ENCODE measurements around the gene ADGRD1. TPM values are rescaled to one million over a fixed set of nuclear protein-coding genes. Genes with fewer than 3 reads are reported as not detected.

Gene ADGRD1
- total and polyA plus RNA-seq, 4 donors: 2.1 to 97.6 (median 31.0) TPM

- DNase-seq (no peak), ATAC-seq (ENCODE audit: low FRiP score) (no peak)
- Histone ChIP-seq H3K27me3 (ENCODE audit: control insufficient read depth in 1 of 2, insufficient read depth in 2 of 2, low read length in 1 of 2) (no peaks in the 10 kb centered on the region), H3K36me3 (ENCODE audit: control insufficient read depth in 1 of 2, insufficient read depth in 2 of 2, low read length in 1 of 2) (no peaks in the 10 kb centered on the region), H3K4me3 (ENCODE audit: low read length in 2 of 2) (no peak overlapping the region), H3K27ac (ENCODE audit: low read depth in 1 of 2, low read length in 2 of 2) (no peak overlapping the region), H3K4me1 (ENCODE audit: control insufficient read depth in 1 of 2, insufficient read depth in 2 of 2, low read length in 2 of 2) (no peaks in the 10 kb centered on the region), H3K9me3 (ENCODE audit: control insufficient read depth, low read length) (no peaks in the 10 kb centered on the region)
- intact Hi-C loops (cut with DNase I): loop anchor here in 1 of 2 donors (10.0 kb wide), 1 partner anchor 903 kb away; no protein-coding TSS in a partner anchor
- WGBS, 2 donors: 89 to 91% methylated on average over 13 of the region's 13 CpGs
These were observed 148.2 kb downstream of the ADGRD1 start for GRCh38 chr12:131101703-131102492.

- Histone ChIP-seq H3K9me3 (ENCODE audit: control insufficient read depth, low read length) (no peaks in the 10 kb centered on the region), H3K4me3 (ENCODE audit: low read length in 2 of 2) (no peak overlapping the region), H3K36me3 (ENCODE audit: control insufficient read depth in 1 of 2, insufficient read depth in 2 of 2, low read length in 1 of 2) (no peaks in the 10 kb centered on the region), H3K27me3 (ENCODE audit: control insufficient read depth in 1 of 2, insufficient read depth in 2 of 2, low read length in 1 of 2) (no peaks in the 10 kb centered on the region), H3K27ac (ENCODE audit: low read depth in 1 of 2, low read length in 2 of 2) (no peak overlapping the region), H3K4me1 (ENCODE audit: control insufficient read depth in 1 of 2, insufficient read depth in 2 of 2, low read length in 2 of 2) (no peaks in the 10 kb centered on the region)
- ATAC-seq (ENCODE audit: low FRiP score) (no peak), DNase-seq (peak in 1 of 2 donors; percentile 64)
- WGBS, 2 donors: 89 to 91% methylated on average over 10 of the region's 10 CpGs
- intact Hi-C loops (cut with DNase I): loop anchor here in 1 of 2 donors (10.0 kb wide), 1 partner anchor 902 kb away; no protein-coding TSS in a partner anchor
These were observed 148.8 kb downstream of the ADGRD1 start for GRCh38 chr12:131102493-131102931.

- intact Hi-C loops (cut with DNase I): loop anchor here in 1 of 2 donors (10.0 kb wide), 1 partner anchor 902 kb away; no protein-coding TSS in a partner anchor
- WGBS, 2 donors: 91 to 92% methylated on average over 19 of the region's 19 CpGs
- no peak overlapping the region for H3K4me3 ChIP-seq (ENCODE audit: low read length in 2 of 2)
- no peaks in the 10 kb centered on the region for H3K36me3 ChIP-seq (ENCODE audit: control insufficient read depth in 1 of 2, insufficient read depth in 2 of 2, low read length in 1 of 2)
- no peaks in the 10 kb centered on the region for H3K9me3 ChIP-seq (ENCODE audit: control insufficient read depth, low read length)
- no peak overlapping the region for H3K27ac ChIP-seq (ENCODE audit: low read depth in 1 of 2, low read length in 2 of 2)
- DNase-seq (peak in 1 of 2 donors; percentile 62), ATAC-seq (ENCODE audit: low FRiP score) (no peak)
- no peaks in the 10 kb centered on the region for H3K4me1 ChIP-seq (ENCODE audit: control insufficient read depth in 1 of 2, insufficient read depth in 2 of 2, low read length in 2 of 2)
- H3K27me3 ChIP-seq (ENCODE audit: control insufficient read depth in 1 of 2, insufficient read depth in 2 of 2, low read length in 1 of 2): no peaks in the 10 kb centered on the region
These were observed 149.4 kb downstream of the ADGRD1 start for GRCh38 chr12:131102991-131103668.

- DNase-seq (peak in 1 of 2 donors; percentile 73), ATAC-seq (ENCODE audit: low FRiP score) (peak; percentile 16)
- Histone ChIP-seq H3K27me3 (ENCODE audit: control insufficient read depth in 1 of 2, insufficient read depth in 2 of 2, low read length in 1 of 2) (no peaks in the 10 kb centered on the region), H3K9me3 (ENCODE audit: control insufficient read depth, low read length) (no peaks in the 10 kb centered on the region), H3K4me3 (ENCODE audit: low read length in 2 of 2) (no peak overlapping the region), H3K36me3 (ENCODE audit: control insufficient read depth in 1 of 2, insufficient read depth in 2 of 2, low read length in 1 of 2) (no peaks in the 10 kb centered on the region), H3K27ac (ENCODE audit: low read depth in 1 of 2, low read length in 2 of 2) (no peak overlapping the region), H3K4me1 (ENCODE audit: control insufficient read depth in 1 of 2, insufficient read depth in 2 of 2, low read length in 2 of 2) (no peaks in the 10 kb centered on the region)
- intact Hi-C loops (cut with DNase I): loop anchor here in 1 of 2 donors (10.0 kb wide), 1 partner anchor 901 kb away; no protein-coding TSS in a partner anchor
- WGBS, 2 donors: 89 to 91% methylated on average over 35 of the region's 35 CpGs
These were observed 150.2 kb downstream of the ADGRD1 start for GRCh38 chr12:131103669-131104462.

GRCh38 chr12:131104463-131105350 is 151.0 kb downstream of the ADGRD1 start:
- H3K27ac ChIP-seq (ENCODE audit: low read depth in 1 of 2, low read length in 2 of 2): no peak overlapping the region
- WGBS, 2 donors: 38 to 40% methylated on average over 32 of the region's 32 CpGs
- H3K27me3 ChIP-seq (ENCODE audit: control insufficient read depth in 1 of 2, insufficient read depth in 2 of 2, low read length in 1 of 2): no peaks in the 10 kb centered on the region
- ATAC-seq (ENCODE audit: low FRiP score) (peak; percentile 87), DNase-seq (peak; percentile 90 to 95)
- intact Hi-C loops (cut with DNase I): loop anchor here in 1 of 2 donors (10.0 kb wide), 1 partner anchor 900 kb away; no protein-coding TSS in a partner anchor
- no peaks in the 10 kb centered on the region for H3K9me3 ChIP-seq (ENCODE audit: control insufficient read depth, low read length)
- no peaks in the 10 kb centered on the region for H3K36me3 ChIP-seq (ENCODE audit: control insufficient read depth in 1 of 2, insufficient read depth in 2 of 2, low read length in 1 of 2)
- no peak overlapping the region for H3K4me3 ChIP-seq (ENCODE audit: low read length in 2 of 2)
- H3K4me1 ChIP-seq (ENCODE audit: control insufficient read depth in 1 of 2, insufficient read depth in 2 of 2, low read length in 2 of 2): no peaks in the 10 kb centered on the region

- no peak overlapping the region for H3K4me3 ChIP-seq (ENCODE audit: low read length in 2 of 2)
- peak in 1 of 2 donors; percentile 44 for DNase-seq
- H3K36me3 ChIP-seq (ENCODE audit: control insufficient read depth in 1 of 2, insufficient read depth in 2 of 2, low read length in 1 of 2): no peaks in the 10 kb centered on the region
- no peaks in the 10 kb centered on the region for H3K4me1 ChIP-seq (ENCODE audit: control insufficient read depth in 1 of 2, insufficient read depth in 2 of 2, low read length in 2 of 2)
- no peak for ATAC-seq (ENCODE audit: low FRiP score)
- intact Hi-C loops (cut with DNase I): loop anchor here in 1 of 2 donors (10.0 kb wide), 1 partner anchor 899 kb away; no protein-coding TSS in a partner anchor
- 96 to 97% methylated on average over 7 of the region's 7 CpGs for WGBS, 2 donors
- H3K9me3 ChIP-seq (ENCODE audit: control insufficient read depth, low read length): no peaks in the 10 kb centered on the region
- H3K27ac ChIP-seq (ENCODE audit: low read depth in 1 of 2, low read length in 2 of 2): no peak overlapping the region
- no peaks in the 10 kb centered on the region for H3K27me3 ChIP-seq (ENCODE audit: control insufficient read depth in 1 of 2, insufficient read depth in 2 of 2, low read length in 1 of 2)
These were observed 151.6 kb downstream of the ADGRD1 start for GRCh38 chr12:131105351-131105735.

GRCh38 chr12:131105736-131106348 is 152.1 kb downstream of the ADGRD1 start:
- 93 to 95% methylated on average over 27 of the region's 27 CpGs for WGBS, 2 donors
- no peaks in the 10 kb centered on the region for H3K4me1 ChIP-seq (ENCODE audit: control insufficient read depth in 1 of 2, insufficient read depth in 2 of 2, low read length in 2 of 2)
- H3K9me3 ChIP-seq (ENCODE audit: control insufficient read depth, low read length): no peaks in the 10 kb centered on the region
- H3K36me3 ChIP-seq (ENCODE audit: control insufficient read depth in 1 of 2, insufficient read depth in 2 of 2, low read length in 1 of 2): no peaks in the 10 kb centered on the region
- intact Hi-C loops (cut with DNase I): loop anchor here in 1 of 2 donors (10.0 kb wide), 1 partner anchor 899 kb away; no protein-coding TSS in a partner anchor
- DNase-seq: peak in 1 of 2 donors; percentile 63
- no peaks in the 10 kb centered on the region for H3K27me3 ChIP-seq (ENCODE audit: control insufficient read depth in 1 of 2, insufficient read depth in 2 of 2, low read length in 1 of 2)
- no peak overlapping the region for H3K4me3 ChIP-seq (ENCODE audit: low read length in 2 of 2)
- H3K27ac ChIP-seq (ENCODE audit: low read depth in 1 of 2, low read length in 2 of 2): no peak overlapping the region
- no peak for ATAC-seq (ENCODE audit: low FRiP score)

Measured in aorta (tissue), 5 donors.